Hepatocyte (in vitro differentiated cells): Measurements from ENCODE around the gene TFDP2. TPM values are rescaled to one million over a fixed set of nuclear protein-coding genes. Genes with fewer than 3 reads are reported as not detected.
"Not testable (repeated sequence)": the region's sequence is repeated elsewhere in the genome, so short reads cannot be mapped to it uniquely, and the experiment has no call there.

ENCODE experiments used
- DNase-seq: peaks from one replicate; pipeline ENCODE4 v3.0.0-alpha.2; 2016; ENCODE audit warnings: low spot score
- H2AFZ ChIP-seq: fragments of 200-600 bp; sonication (generic); 2 replicates; pipeline ENCODE4 v1.6.0; 2016; ENCODE audit warnings: antibody characterized with exemption, mild to moderate bottlenecking
- H3K27ac ChIP-seq: fragments of 200-600 bp; sonication (generic); 2 replicates; pipeline ENCODE4 v1.5.1; 2016; ENCODE audit warnings: mild to moderate bottlenecking
- H3K27me3 ChIP-seq: fragments of 200-600 bp; sonication (generic); 2 replicates; pipeline ENCODE4 v1.6.1; 2016
- H3K36me3 ChIP-seq: fragments of 200-600 bp; sonication (generic); replicated peaks from 2 replicates; pipeline ENCODE4 v1.5.1; 2016; ENCODE audit warnings: low read depth; ENCODE audit not compliant: insufficient read depth
- H3K4me1 ChIP-seq: fragments of 200-600 bp; sonication (generic); 2 replicates; pipeline ENCODE4 v1.5.1; 2016; ENCODE audit warnings: mild to moderate bottlenecking, moderate library complexity; ENCODE audit not compliant: insufficient read depth
- H3K4me2 ChIP-seq: fragments of 200-600 bp; sonication (generic); 2 replicates; pipeline ENCODE4 v1.6.0; 2016
- H3K4me3 ChIP-seq: fragments of 200-600 bp; sonication (generic); 2 replicates; pipeline ENCODE4 v1.5.1; 2016; ENCODE audit warnings: mild to moderate bottlenecking
- H3K79me2 ChIP-seq: fragments of 200-600 bp; sonication (generic); 2 replicates; pipeline ENCODE4 v1.6.0; 2017; ENCODE audit warnings: mild to moderate bottlenecking
- H3K9me2 ChIP-seq: fragments of 200-600 bp; sonication (generic); replicated peaks from 2 replicates; pipeline ENCODE4 v1.6.0; 2017; ENCODE audit warnings: mild to moderate bottlenecking; ENCODE audit not compliant: insufficient read depth
- H3K9me3 ChIP-seq: fragments of 200-600 bp; sonication (generic); 2 replicates; pipeline ENCODE4 v1.5.1; 2016; ENCODE audit warnings: low read depth, mild to moderate bottlenecking
- H4K20me1 ChIP-seq: fragments of 200-600 bp; sonication (generic); 2 replicates; pipeline ENCODE4 v1.6.0; 2016; ENCODE audit warnings: mild to moderate bottlenecking; ENCODE audit not compliant: insufficient read depth, poor library complexity, severe bottlenecking
- EZH2 ChIP-seq: fragments of 200-600 bp; sonication (generic); IDR thresholded peaks from 2 replicates; pipeline ENCODE4 v1.6.1; 2016; ENCODE audit warnings: antibody characterized with exemption, mild to moderate bottlenecking, borderline replicate concordance
- EZH2phosphoT487 ChIP-seq: fragments of 200-600 bp; sonication (generic); IDR thresholded peaks from one replicate; pipeline ENCODE4 v1.6.1; 2018; ENCODE audit warnings: antibody characterized with exemption, mild to moderate bottlenecking, low read depth, moderate library complexity; ENCODE audit not compliant: unreplicated experiment, severe bottlenecking
- WGBS: methylation state at CpG from one replicate; pipeline ENCODE4 v1.1.6; 2016; ENCODE audit warnings: low lambda C conversion rate; ENCODE audit errors: missing lambda C conversion rate; 5-methylcytosine and 5-hydroxymethylcytosine counted together
- polyA plus RNA-seq: library from polyadenylated mRNA; unstranded; fragments of >200 nt; fragmentation: Nextera tagmentation; extraction: Ambion mirVana; gene quantifications from 2 replicates; pipeline ENCODE4 v1.2.1, GENCODE V29; 2016
- total RNA-seq: library from RNA; depleted of rRNA; stranded (reverse); fragments of >200 nt; gene quantifications from 2 replicates; pipeline ENCODE4 v1.2.3, GENCODE V29; 2014
- TF ChIP-seq, protein P1 (sequence below): fragments of 200-600 bp; sonication (generic); IDR thresholded peaks from 2 replicates; pipeline ENCODE4 v1.5.1; 2016; ENCODE audit warnings: antibody characterized with exemption, mild to moderate bottlenecking; ENCODE audit not compliant: poor library complexity

Gene TFDP2
- total and polyA plus RNA-seq, 2 experiments from 2014 or later: 57.6 to 61.6 TPM

DNA sequence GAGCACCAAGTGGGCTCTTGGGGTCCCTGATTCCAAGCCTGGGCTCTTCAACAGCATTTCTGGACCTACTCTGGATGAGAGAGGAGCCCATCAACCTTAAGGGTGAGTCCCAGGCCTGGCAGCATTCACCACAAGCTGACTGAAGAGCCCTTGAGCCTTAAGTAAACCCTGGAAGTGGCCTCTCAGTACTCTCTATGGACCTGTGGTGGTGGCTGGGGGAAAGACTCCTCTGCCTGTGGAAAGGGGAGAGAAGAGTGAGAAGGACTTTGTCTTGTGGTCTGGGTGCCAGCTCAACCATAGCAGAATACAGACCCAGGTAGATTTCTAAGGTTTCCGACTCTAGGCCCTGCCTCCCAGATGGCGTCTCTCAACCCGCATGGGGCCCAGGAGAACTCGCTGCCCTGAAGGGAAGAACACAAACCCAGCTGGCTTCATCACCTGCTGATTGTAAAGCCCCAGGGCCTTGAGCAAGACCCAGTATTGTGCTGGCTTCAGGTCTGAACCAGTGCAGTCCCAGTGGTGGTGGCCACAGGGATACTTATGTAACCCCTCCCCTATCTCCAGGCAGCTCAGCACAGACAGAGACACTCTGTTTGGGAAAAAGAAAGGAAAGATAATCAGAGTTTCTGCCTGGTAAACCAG lies 71.4 kb downstream of the TFDP2 start:
- H3K4me2 ChIP-seq: no peak overlapping the region
- H3K79me2 ChIP-seq: no peaks in the 10 kb centered on the region
- no peaks in the 10 kb centered on the region for H4K20me1 ChIP-seq
- no peaks in the 10 kb centered on the region for H3K36me3 ChIP-seq
- no peaks in the 10 kb centered on the region for H3K9me2 ChIP-seq
- H3K4me3 ChIP-seq: no peak overlapping the region
- no peak overlapping the region for H2AFZ ChIP-seq
- DNase-seq: no peak
- H3K9me3 ChIP-seq: no peaks in the 10 kb centered on the region
- H3K27me3 ChIP-seq: no peaks in the 10 kb centered on the region
- no peak overlapping the region for H3K27ac ChIP-seq
- WGBS: 97% methylated on average over 4 of the region's 4 CpGs
- TF ChIP-seq, protein P1, sequence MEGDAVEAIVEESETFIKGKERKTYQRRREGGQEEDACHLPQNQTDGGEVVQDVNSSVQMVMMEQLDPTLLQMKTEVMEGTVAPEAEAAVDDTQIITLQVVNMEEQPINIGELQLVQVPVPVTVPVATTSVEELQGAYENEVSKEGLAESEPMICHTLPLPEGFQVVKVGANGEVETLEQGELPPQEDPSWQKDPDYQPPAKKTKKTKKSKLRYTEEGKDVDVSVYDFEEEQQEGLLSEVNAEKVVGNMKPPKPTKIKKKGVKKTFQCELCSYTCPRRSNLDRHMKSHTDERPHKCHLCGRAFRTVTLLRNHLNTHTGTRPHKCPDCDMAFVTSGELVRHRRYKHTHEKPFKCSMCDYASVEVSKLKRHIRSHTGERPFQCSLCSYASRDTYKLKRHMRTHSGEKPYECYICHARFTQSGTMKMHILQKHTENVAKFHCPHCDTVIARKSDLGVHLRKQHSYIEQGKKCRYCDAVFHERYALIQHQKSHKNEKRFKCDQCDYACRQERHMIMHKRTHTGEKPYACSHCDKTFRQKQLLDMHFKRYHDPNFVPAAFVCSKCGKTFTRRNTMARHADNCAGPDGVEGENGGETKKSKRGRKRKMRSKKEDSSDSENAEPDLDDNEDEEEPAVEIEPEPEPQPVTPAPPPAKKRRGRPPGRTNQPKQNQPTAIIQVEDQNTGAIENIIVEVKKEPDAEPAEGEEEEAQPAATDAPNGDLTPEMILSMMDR: no peak
- TF ChIP-seq EZH2 (no peak), EZH2phosphoT487 (no peak)
- H3K4me1 ChIP-seq: no peaks in the 10 kb centered on the region

DNA sequence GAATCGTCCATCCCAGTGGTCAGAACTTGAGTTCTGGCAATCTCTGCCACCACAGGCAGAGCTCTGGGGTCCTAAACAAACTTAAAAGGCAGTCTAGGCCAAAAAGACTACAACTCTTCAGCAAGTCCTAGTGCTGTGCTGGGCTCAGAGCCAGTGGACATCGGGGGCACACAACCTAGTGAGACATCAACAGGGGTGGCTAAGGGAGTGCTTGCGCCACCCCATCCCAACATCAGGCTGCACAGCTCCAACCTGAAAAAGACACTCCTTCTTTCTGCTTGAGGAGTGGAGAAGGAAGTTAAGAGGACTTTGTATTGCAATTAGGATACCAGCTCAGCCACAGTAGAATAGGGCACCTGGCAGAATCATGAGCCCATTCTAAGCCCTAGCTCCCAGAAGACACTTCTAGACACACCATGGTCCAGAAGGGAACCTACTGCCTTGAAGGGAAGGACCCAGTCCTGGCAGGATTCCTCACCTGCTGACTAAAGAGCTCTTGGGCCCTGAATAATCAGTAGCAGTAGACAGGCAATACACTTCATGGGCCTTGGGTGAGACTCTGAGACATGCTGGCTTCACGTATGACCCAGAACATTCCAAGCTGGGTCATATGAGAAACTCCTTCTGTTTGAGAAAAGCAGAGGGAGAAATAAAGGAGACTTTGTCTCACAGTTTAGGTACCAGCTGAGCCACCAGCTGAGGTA lies 72.0 kb downstream of the TFDP2 start:
- Histone ChIP-seq H3K27me3 (no peaks in the 10 kb centered on the region), H3K79me2 (no peaks in the 10 kb centered on the region), H3K4me2 (no peak overlapping the region), H2AFZ (no peak overlapping the region), H3K27ac (no peak overlapping the region), H3K9me3 (no peaks in the 10 kb centered on the region), H3K4me3 (no peak overlapping the region), H3K9me2 (no peaks in the 10 kb centered on the region), H3K4me1 (no peaks in the 10 kb centered on the region), H3K36me3 (no peaks in the 10 kb centered on the region), H4K20me1 (no peaks in the 10 kb centered on the region)
- DNase-seq: no peak
- TF ChIP-seq, protein P1: no peak
- TF ChIP-seq EZH2 (no peak), EZH2phosphoT487 (no peak)
- WGBS: 96% methylated on average over 4 of the region's 4 CpGs

DNA sequence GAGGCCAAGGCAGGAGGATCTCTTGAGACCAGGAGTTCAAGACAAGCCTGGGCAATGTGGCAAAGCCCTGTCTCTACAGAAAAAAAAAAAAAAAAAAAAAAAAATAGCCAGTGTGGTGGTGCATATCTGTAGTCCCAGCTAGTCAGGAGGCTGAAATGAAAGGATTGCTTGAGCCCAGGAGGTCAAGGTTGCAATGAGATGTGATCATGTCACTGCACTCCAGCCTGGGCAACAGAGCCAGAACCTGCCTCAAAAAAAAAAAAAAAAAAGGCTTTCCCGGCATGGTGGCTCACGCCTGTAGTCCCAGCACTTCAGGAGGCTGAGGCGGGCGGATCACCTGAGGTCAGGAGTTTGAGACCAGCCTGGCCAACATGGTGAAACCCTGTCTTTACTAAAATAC lies 73.7 kb downstream of the TFDP2 start:
- H3K9me2 ChIP-seq, H3K27ac ChIP-seq, H3K36me3 ChIP-seq, H3K4me1 ChIP-seq, H3K4me2 ChIP-seq, H4K20me1 ChIP-seq, H2AFZ ChIP-seq, H3K27me3 ChIP-seq, H3K79me2 ChIP-seq, DNase-seq, H3K9me3 ChIP-seq, H3K4me3 ChIP-seq: not testable (repeated sequence)
- 96% methylated on average over 3 of the region's 4 CpGs for WGBS

DNA sequence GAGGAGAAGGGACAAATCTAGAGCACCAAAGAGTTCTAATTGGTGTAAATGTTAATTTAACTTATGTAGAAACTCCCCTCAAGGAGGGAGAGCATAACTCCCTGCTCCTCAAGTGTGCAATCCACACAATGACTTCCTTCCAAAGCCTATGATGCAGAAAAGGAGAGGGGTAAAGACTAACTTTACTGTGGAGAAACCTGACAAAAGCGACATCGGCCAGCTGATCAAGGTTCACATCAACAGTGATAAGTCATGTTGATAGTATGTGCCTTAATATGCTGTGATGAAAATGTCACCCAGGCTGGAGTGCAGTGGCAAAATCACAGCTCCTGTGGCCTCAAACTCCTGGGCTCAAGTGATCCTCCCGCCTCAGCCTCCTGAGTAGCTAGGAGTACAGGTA lies 76.5 kb downstream of the TFDP2 start:
- no peaks in the 10 kb centered on the region for H3K9me3 ChIP-seq
- no peaks in the 10 kb centered on the region for H3K36me3 ChIP-seq
- 91% methylated on average over 3 of the region's 3 CpGs for WGBS
- H3K4me3 ChIP-seq: no peak overlapping the region
- no peak overlapping the region for H2AFZ ChIP-seq
- H4K20me1 ChIP-seq: no peaks in the 10 kb centered on the region
- TF ChIP-seq, protein P1: no peak
- no peak for TF ChIP-seq EZH2phosphoT487
- TF ChIP-seq EZH2: no peak
- H3K4me2 ChIP-seq: no peak overlapping the region
- no peaks in the 10 kb centered on the region for H3K9me2 ChIP-seq
- H3K4me1 ChIP-seq: peaks cover 6% of the 10 kb centered on the region
- DNase-seq: no peak
- H3K27ac ChIP-seq: no peak overlapping the region
- no peaks in the 10 kb centered on the region for H3K27me3 ChIP-seq
- H3K79me2 ChIP-seq: no peaks in the 10 kb centered on the region
